ENCODE results near the gene RNASE8.

DNA sequence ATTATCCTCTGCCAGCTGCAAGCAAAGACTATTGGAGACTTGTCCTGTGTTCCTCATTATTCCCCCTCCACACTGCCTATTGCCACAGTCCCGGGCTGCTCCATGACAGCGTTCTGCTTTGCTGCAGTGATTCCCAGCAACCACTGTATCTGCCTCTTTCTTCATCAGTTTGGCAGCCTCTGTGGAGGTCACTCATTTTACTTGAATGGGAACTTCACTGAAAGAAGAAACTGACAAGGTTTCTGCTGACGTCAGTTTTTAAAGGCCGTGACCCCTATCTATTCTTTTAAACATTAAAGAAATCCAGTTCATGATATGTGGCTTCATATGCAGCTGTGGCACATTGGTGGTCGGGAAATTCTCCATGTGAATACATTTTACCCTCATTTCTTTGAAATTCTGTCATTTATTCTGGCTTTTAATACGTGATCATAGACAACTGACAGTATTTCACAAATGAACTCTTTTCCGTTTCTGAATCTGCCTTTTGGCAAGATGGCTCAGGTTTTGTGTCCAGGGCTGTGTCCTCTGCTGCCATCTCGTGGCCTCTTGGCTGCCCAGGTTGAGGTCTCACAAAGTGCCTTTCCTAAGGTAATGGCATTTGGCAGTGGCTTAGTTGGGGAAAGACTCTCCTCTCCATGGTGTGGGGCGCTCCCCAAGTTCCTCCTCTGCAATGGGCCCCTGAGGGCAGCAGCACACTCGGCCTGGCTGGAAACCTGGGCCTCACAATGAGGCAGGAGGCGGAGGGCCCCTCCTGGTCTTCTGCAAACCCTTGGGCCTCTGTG, 49.1 kb downstream of the RNASE8 start:
- TF ChIP-seq, protein P1, sequence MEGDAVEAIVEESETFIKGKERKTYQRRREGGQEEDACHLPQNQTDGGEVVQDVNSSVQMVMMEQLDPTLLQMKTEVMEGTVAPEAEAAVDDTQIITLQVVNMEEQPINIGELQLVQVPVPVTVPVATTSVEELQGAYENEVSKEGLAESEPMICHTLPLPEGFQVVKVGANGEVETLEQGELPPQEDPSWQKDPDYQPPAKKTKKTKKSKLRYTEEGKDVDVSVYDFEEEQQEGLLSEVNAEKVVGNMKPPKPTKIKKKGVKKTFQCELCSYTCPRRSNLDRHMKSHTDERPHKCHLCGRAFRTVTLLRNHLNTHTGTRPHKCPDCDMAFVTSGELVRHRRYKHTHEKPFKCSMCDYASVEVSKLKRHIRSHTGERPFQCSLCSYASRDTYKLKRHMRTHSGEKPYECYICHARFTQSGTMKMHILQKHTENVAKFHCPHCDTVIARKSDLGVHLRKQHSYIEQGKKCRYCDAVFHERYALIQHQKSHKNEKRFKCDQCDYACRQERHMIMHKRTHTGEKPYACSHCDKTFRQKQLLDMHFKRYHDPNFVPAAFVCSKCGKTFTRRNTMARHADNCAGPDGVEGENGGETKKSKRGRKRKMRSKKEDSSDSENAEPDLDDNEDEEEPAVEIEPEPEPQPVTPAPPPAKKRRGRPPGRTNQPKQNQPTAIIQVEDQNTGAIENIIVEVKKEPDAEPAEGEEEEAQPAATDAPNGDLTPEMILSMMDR (IDR thresholded peaks at IDR 0.05; ENCODE audit: poor library complexity, severe bottlenecking): peak; percentile 95
- TF ChIP-seq MXI1 (conservative IDR thresholded peaks at IDR 0.05; ENCODE audit: poor library complexity, severe bottlenecking) (peak; percentile 28), EZH2 (IDR thresholded peaks at IDR 0.05; ENCODE audit: borderline replicate concordance, insufficient read depth, low read length, poor library complexity, severe bottlenecking) (no peak), POLR2AphosphoS5 (IDR thresholded peaks at IDR 0.05) (no peak), SMC3 (conservative IDR thresholded peaks at IDR 0.05; ENCODE audit: poor library complexity) (peak; percentile 94), TAF1 (IDR thresholded peaks at IDR 0.05; ENCODE audit: low read depth) (no peak), RAD21 (conservative IDR thresholded peaks at IDR 0.05) (peak; percentile 91), EP300 (conservative IDR thresholded peaks at IDR 0.05; ENCODE audit: poor library complexity, severe bottlenecking) (no peak)
- TF ChIP-seq, protein P2, sequence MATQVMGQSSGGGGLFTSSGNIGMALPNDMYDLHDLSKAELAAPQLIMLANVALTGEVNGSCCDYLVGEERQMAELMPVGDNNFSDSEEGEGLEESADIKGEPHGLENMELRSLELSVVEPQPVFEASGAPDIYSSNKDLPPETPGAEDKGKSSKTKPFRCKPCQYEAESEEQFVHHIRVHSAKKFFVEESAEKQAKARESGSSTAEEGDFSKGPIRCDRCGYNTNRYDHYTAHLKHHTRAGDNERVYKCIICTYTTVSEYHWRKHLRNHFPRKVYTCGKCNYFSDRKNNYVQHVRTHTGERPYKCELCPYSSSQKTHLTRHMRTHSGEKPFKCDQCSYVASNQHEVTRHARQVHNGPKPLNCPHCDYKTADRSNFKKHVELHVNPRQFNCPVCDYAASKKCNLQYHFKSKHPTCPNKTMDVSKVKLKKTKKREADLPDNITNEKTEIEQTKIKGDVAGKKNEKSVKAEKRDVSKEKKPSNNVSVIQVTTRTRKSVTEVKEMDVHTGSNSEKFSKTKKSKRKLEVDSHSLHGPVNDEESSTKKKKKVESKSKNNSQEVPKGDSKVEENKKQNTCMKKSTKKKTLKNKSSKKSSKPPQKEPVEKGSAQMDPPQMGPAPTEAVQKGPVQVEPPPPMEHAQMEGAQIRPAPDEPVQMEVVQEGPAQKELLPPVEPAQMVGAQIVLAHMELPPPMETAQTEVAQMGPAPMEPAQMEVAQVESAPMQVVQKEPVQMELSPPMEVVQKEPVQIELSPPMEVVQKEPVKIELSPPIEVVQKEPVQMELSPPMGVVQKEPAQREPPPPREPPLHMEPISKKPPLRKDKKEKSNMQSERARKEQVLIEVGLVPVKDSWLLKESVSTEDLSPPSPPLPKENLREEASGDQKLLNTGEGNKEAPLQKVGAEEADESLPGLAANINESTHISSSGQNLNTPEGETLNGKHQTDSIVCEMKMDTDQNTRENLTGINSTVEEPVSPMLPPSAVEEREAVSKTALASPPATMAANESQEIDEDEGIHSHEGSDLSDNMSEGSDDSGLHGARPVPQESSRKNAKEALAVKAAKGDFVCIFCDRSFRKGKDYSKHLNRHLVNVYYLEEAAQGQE (IDR thresholded peaks at IDR 0.05; ENCODE audit: borderline replicate concordance): no peak
